ENCODE results near the gene HSPB8. TPM values are rescaled to one million over a fixed set of nuclear protein-coding genes. Genes with fewer than 3 reads are reported as not detected.

Gene HSPB8
- total RNA-seq, 6 experiments from 2014 or later: 0.68 to 15.9 (median 2.5) TPM

- DNase-seq: no peak
- ATAC-seq: no peak
- 95% methylated on average over 2 of the region's 2 CpGs for WGBS (ENCODE audit: insufficient coverage, low coverage, low lambda C conversion rate, missing lambda C conversion rate)
- H3K27ac ChIP-seq: no peak overlapping the region
- H3K4me1 ChIP-seq: no peaks in the 10 kb centered on the region
- no peak overlapping the region for H3K4me3 ChIP-seq
- H3K36me3 ChIP-seq: no peaks in the 10 kb centered on the region
- intact Hi-C loops (cut with DNase I): no loop called here
- no peaks in the 10 kb centered on the region for H3K27me3 ChIP-seq
- no peak for TF ChIP-seq CTCF (IDR thresholded peaks at IDR 0.05)
- no peak for TF ChIP-seq POLR2A (IDR thresholded peaks at IDR 0.05)
- H3K9me3 ChIP-seq: no peaks in the 10 kb centered on the region
Measured at GRCh38 chr12:119198440-119198839, 19.7 kb downstream of the HSPB8 start.

GRCh38 chr12:119200601-119201000 is 21.9 kb downstream of the HSPB8 start:
- DNase-seq (no peak), ATAC-seq (no peak)
- TF ChIP-seq CTCF (IDR thresholded peaks at IDR 0.05) (no peak), POLR2A (IDR thresholded peaks at IDR 0.05) (no peak)
- H3K36me3 ChIP-seq: no peaks in the 10 kb centered on the region
- H3K27ac ChIP-seq: no peak overlapping the region
- no peak overlapping the region for H3K4me3 ChIP-seq
- H3K27me3 ChIP-seq: no peaks in the 10 kb centered on the region
- H3K9me3 ChIP-seq: no peaks in the 10 kb centered on the region
- WGBS (ENCODE audit: insufficient coverage, low coverage, low lambda C conversion rate, missing lambda C conversion rate): 82% methylated on average over 4 of the region's 4 CpGs
- intact Hi-C loops (cut with DNase I): no loop called here
- no peaks in the 10 kb centered on the region for H3K4me1 ChIP-seq

DNA sequence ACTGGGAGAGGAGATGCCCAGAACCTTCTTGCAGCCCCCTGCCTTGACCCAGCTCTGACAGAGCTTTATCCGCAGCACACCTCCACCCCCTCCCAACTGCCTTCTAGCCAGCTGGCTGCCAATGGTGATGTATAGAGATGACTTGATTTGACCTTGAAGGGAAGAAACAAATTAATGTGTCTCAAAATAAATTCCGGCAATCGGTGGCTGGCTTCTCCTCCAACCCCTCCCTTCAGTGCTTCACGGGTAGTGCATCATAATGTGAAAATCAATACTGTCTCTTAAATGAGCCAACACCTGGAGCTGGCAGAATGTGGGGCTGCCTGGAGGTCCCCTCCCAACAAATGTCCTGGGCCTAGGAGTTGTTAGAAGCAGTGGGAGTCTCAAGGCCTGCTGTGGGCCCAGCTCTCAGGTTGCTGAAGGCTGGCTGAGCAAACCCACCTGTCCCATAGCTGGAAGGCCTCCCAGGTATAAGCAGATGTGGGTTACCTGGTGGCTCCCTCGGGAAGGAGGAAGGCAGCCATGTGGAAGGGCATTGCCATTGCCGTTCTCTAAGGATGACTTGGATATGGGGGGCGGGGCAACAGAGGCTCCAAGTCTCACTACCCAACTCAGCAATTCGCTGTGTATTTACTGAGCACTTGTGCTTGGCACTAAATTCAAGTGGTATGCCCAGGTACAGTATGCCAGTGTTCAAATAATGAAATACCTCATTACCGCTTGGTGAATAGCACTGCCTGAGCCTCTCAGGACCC is 23.2 kb downstream of the HSPB8 start:
- no peak overlapping the region for H3K27ac ChIP-seq
- H3K9me3 ChIP-seq: no peaks in the 10 kb centered on the region
- intact Hi-C loops (cut with DNase I): no loop called here
- no peaks in the 10 kb centered on the region for H3K27me3 ChIP-seq
- no peaks in the 10 kb centered on the region for H3K36me3 ChIP-seq
- ATAC-seq (no peak), DNase-seq (no peak)
- WGBS (ENCODE audit: insufficient coverage, low coverage, low lambda C conversion rate, missing lambda C conversion rate): 77% methylated on average over 6 of the region's 9 CpGs
- no peak overlapping the region for H3K4me3 ChIP-seq
- no peak for TF ChIP-seq POLR2A (IDR thresholded peaks at IDR 0.05)
- TF ChIP-seq CTCF (IDR thresholded peaks at IDR 0.05): no peak
- H3K4me1 ChIP-seq: no peaks in the 10 kb centered on the region

GRCh38 chr12:119202544-119202943 is 23.8 kb downstream of the HSPB8 start:
- DNase-seq (no peak), ATAC-seq (no peak)
- Histone ChIP-seq H3K27ac (no peak overlapping the region), H3K4me3 (no peak overlapping the region), H3K27me3 (no peaks in the 10 kb centered on the region), H3K4me1 (no peaks in the 10 kb centered on the region), H3K9me3 (no peaks in the 10 kb centered on the region), H3K36me3 (no peaks in the 10 kb centered on the region)
- TF ChIP-seq POLR2A (IDR thresholded peaks at IDR 0.05) (no peak), CTCF (IDR thresholded peaks at IDR 0.05) (no peak)
- WGBS (ENCODE audit: insufficient coverage, low coverage, low lambda C conversion rate, missing lambda C conversion rate): 25% methylated on average over 2 of the region's 2 CpGs
- intact Hi-C loops (cut with DNase I): no loop called here

Measured in right lobe of liver (tissue), 6 donors.